DOHH2 (cell line): ENCODE data around the gene PDGFD.

Experiments used
- EZH2phosphoT487 ChIP-seq: fragments of 200-600 bp; sonication (generic); IDR thresholded peaks from 2 replicates; pipeline ENCODE4 v1.6.1; 2017; ENCODE audit warnings: borderline replicate concordance, mild to moderate bottlenecking, antibody characterized with exemption, low read length, moderate library complexity, mixed read lengths
- TF ChIP-seq, protein P1 (sequence below): fragments of 200-600 bp; sonication (generic); IDR thresholded peaks from one replicate; pipeline ENCODE4 v1.5.1; 2014; ENCODE audit warnings: antibody characterized with exemption, mild to moderate bottlenecking, low read depth, low read length; ENCODE audit not compliant: poor library complexity, severe bottlenecking

DNA sequence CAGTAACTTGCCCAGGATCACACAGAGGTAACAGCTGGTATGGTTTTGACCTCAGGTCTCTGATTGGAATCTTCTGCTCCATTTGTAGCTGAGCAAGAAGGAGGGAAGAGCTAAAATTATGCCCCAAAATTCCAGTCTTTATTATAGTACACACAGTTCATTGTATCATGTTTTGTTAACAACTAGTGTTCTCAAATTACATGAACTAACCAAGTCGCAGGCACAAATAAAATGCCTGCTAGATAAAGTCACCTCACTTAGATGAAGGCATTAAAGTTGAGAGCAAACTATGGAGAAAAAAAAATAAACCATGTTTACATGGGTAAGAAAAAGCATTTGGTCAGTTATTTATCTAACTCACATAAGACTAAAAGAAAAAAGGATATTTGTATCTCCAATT lies 58.8 kb downstream of the PDGFD start:
- no peak for TF ChIP-seq EZH2phosphoT487
- TF ChIP-seq, protein P1, sequence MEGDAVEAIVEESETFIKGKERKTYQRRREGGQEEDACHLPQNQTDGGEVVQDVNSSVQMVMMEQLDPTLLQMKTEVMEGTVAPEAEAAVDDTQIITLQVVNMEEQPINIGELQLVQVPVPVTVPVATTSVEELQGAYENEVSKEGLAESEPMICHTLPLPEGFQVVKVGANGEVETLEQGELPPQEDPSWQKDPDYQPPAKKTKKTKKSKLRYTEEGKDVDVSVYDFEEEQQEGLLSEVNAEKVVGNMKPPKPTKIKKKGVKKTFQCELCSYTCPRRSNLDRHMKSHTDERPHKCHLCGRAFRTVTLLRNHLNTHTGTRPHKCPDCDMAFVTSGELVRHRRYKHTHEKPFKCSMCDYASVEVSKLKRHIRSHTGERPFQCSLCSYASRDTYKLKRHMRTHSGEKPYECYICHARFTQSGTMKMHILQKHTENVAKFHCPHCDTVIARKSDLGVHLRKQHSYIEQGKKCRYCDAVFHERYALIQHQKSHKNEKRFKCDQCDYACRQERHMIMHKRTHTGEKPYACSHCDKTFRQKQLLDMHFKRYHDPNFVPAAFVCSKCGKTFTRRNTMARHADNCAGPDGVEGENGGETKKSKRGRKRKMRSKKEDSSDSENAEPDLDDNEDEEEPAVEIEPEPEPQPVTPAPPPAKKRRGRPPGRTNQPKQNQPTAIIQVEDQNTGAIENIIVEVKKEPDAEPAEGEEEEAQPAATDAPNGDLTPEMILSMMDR: no peak
